Thymus (tissue), 14 donors: Measurements from ENCODE around the gene CRISP2. TPM values are rescaled to one million over a fixed set of nuclear protein-coding genes. Genes with fewer than 3 reads are reported as not detected.
"Not testable (repeated sequence)": the region's sequence is repeated elsewhere in the genome, so short reads cannot be mapped to it uniquely, and the experiment has no call there.

Experiments used
- DNase-seq, 9 donors: peaks; one replicate each; pipeline ENCODE4 v3.0.0-alpha.2; 2013; ENCODE audit warnings: low spot score in 9 of 9, low read depth in 6 of 9, missing footprints in 1 of 9
- H3K27ac ChIP-seq, 2 donors: one replicate each; pipeline ENCODE4 v1.5.1; 2013; ENCODE audit warnings: control low read depth in 1 of 2, low read depth in 1 of 2, low read length in 1 of 2, mild to moderate bottlenecking in 1 of 2, moderate library complexity in 1 of 2
- H3K27me3 ChIP-seq, 2 donors: one replicate each; pipeline ENCODE4 v1.5.1; 2013; ENCODE audit warnings: low read length in 1 of 2; ENCODE audit not compliant: control insufficient read depth in 2 of 2, insufficient read depth in 1 of 2
- H3K36me3 ChIP-seq, 2 donors: one replicate each; pipeline ENCODE4 v1.5.1; 2013; ENCODE audit warnings: low read length in 1 of 2, mild to moderate bottlenecking in 1 of 2, moderate library complexity in 1 of 2; ENCODE audit not compliant: control insufficient read depth in 2 of 2, insufficient read depth in 2 of 2
- H3K4me1 ChIP-seq, 2 donors: one replicate each; pipeline ENCODE4 v1.5.1; 2013; ENCODE audit warnings: low read length in 2 of 2; ENCODE audit not compliant: control insufficient read depth in 2 of 2, insufficient read depth in 2 of 2
- H3K4me3 ChIP-seq, 2 donors: one replicate each; pipeline ENCODE4 v1.5.1; 2013; ENCODE audit warnings: low read length in 2 of 2, control low read depth in 1 of 2, mild to moderate bottlenecking in 1 of 2
- H3K9me3 ChIP-seq, 2 donors: one replicate each; pipeline ENCODE4 v1.5.1; 2013; ENCODE audit warnings: low read length in 1 of 2, mild to moderate bottlenecking in 1 of 2; ENCODE audit not compliant: control insufficient read depth in 2 of 2, insufficient read depth in 1 of 2
- WGBS: extraction: QIAGEN DNeasy Blood & Tissue Kit; methylation state at CpG from one replicate; pipeline ENCODE4 v1.1.7; 2013; 5-methylcytosine and 5-hydroxymethylcytosine counted together
- long read RNA-seq, 10 donors: transcript quantifications; one replicate each; lab custom pipeline, GENCODE V29; 2026
- polyA plus RNA-seq: library from polyadenylated mRNA; stranded (reverse); fragments of 200-250 nt; gene quantifications from one replicate; pipeline ENCODE4 v1.2.3, GENCODE V29; 2013
- total RNA-seq: library from RNA; stranded (reverse); fragments of 120-200 nt; gene quantifications from one replicate; pipeline ENCODE4 v1.2.4, GENCODE V29; 2013
- donor health status: healthy.

CRISP2 gene
- total RNA-seq (0.05 TPM), polyA plus RNA-seq (0.14 TPM)
- long read RNA-seq, donor 1 = 0 reads
- long read RNA-seq, donor 2 = 0 reads
- long read RNA-seq, donor 3 = 0 reads
- long read RNA-seq, donor 4 = 0 reads
- long read RNA-seq, donor 5 = 0 reads
- long read RNA-seq, donor 6 = 0 reads
- long read RNA-seq, donor 7 = 0 reads
- long read RNA-seq, donor 8 = 0 reads
- long read RNA-seq, donor 9 = 0 reads
- long read RNA-seq, donor 10 = 0 reads

GRCh38 chr6:49713346-49713745, at the start of gene CRISP2:
Gene CRISP2, minus strand, starts transcription at chr6:49713543. Its CDS starts 4,347 bp downstream, at chr6:49709196.
- H3K27ac ChIP-seq = no peak within 1 kb of the TSS
- peaks cover 0 to 7% of the 10 kb centered on the region in 2 donors for H3K9me3 ChIP-seq
- no peaks in the 10 kb centered on the region for H3K36me3 ChIP-seq
- H3K4me1 ChIP-seq = no peaks in the 10 kb centered on the region
- peak in 1 of 9 donors; percentile 2 for DNase-seq
- WGBS = 74% methylated on average over 26 of the region's 26 CpGs
- H3K4me3 ChIP-seq = no peak within 1 kb of the TSS
- no peaks in the 10 kb centered on the region for H3K27me3 ChIP-seq

- Histone ChIP-seq H3K9me3 (no peaks in the 10 kb centered on the region), H3K36me3 (no peaks in the 10 kb centered on the region), H3K27me3 (no peaks in the 10 kb centered on the region), H3K4me3 (no peak within 1 kb of the TSS), H3K4me1 (no peaks in the 10 kb centered on the region), H3K27ac (no peak within 1 kb of the TSS)
- DNase-seq = no peak
- WGBS = 40% methylated on average over 1 of the region's 1 CpG
Observed at GRCh38 chr6:49744259-49744658, 30.9 kb upstream of the CRISP2 start, which contains the start of gene CRISP3. Gene CRISP3, minus strand, starts transcription at chr6:49744388. Its CDS starts 21 bp downstream, at chr6:49744367.

GRCh38 chr6:49743429-49743828, 30.1 kb upstream of the CRISP2 start:
- Histone ChIP-seq H3K4me1 (no peaks in the 10 kb centered on the region), H3K9me3 (no peaks in the 10 kb centered on the region), H3K4me3 (no peak overlapping the region), H3K27ac (no peak overlapping the region), H3K36me3 (no peaks in the 10 kb centered on the region), H3K27me3 (no peaks in the 10 kb centered on the region)
- DNase-seq = no peak
- 97% methylated on average over 4 of the region's 4 CpGs for WGBS

GRCh38 chr6:49739423-49739822, 26.1 kb upstream of the CRISP2 start:
- Histone ChIP-seq H3K27ac (no peak overlapping the region), H3K9me3 (no peaks in the 10 kb centered on the region), H3K36me3 (no peaks in the 10 kb centered on the region), H3K27me3 (no peaks in the 10 kb centered on the region), H3K4me1 (no peaks in the 10 kb centered on the region), H3K4me3 (no peak overlapping the region)
- DNase-seq = no peak
- WGBS = 95% methylated on average over 2 of the region's 2 CpGs

GRCh38 chr6:49736017-49736508, 22.7 kb upstream of the CRISP2 start:
- H3K27me3 ChIP-seq = no peaks in the 10 kb centered on the region
- H3K27ac ChIP-seq = no peak overlapping the region
- no peak overlapping the region for H3K4me3 ChIP-seq
- 87% methylated on average over 4 of the region's 4 CpGs for WGBS
- DNase-seq = no peak
- no peaks in the 10 kb centered on the region for H3K36me3 ChIP-seq
- H3K4me1 ChIP-seq = no peaks in the 10 kb centered on the region
- no peaks in the 10 kb centered on the region for H3K9me3 ChIP-seq

- no peak for DNase-seq
- no peaks in the 10 kb centered on the region for H3K4me1 ChIP-seq
- H3K9me3 ChIP-seq = no peaks in the 10 kb centered on the region
- WGBS = 43% methylated on average over 2 of the region's 2 CpGs
- H3K36me3 ChIP-seq = no peaks in the 10 kb centered on the region
- no peaks in the 10 kb centered on the region for H3K27me3 ChIP-seq
- no peak overlapping the region for H3K27ac ChIP-seq
- H3K4me3 ChIP-seq = no peak overlapping the region
Observed at GRCh38 chr6:49733680-49734079, 20.3 kb upstream of the CRISP2 start.

- H3K9me3 ChIP-seq = no peaks in the 10 kb centered on the region
- 91% methylated on average over 3 of the region's 3 CpGs for WGBS
- H3K36me3 ChIP-seq = no peaks in the 10 kb centered on the region
- H3K4me3 ChIP-seq = no peak overlapping the region
- H3K27ac ChIP-seq = no peak overlapping the region
- DNase-seq = no peak
- H3K4me1 ChIP-seq = no peaks in the 10 kb centered on the region
- H3K27me3 ChIP-seq = no peaks in the 10 kb centered on the region
Observed at GRCh38 chr6:49732781-49733180, 19.4 kb upstream of the CRISP2 start.

GRCh38 chr6:49730251-49730650, 16.9 kb upstream of the CRISP2 start:
- H3K36me3 ChIP-seq = no peaks in the 10 kb centered on the region
- H3K27ac ChIP-seq = no peak overlapping the region
- no peaks in the 10 kb centered on the region for H3K4me1 ChIP-seq
- no peak for DNase-seq
- H3K27me3 ChIP-seq = no peaks in the 10 kb centered on the region
- H3K4me3 ChIP-seq = no peak overlapping the region
- no peaks in the 10 kb centered on the region for H3K9me3 ChIP-seq

- H3K27ac ChIP-seq, DNase-seq, H3K36me3 ChIP-seq, H3K9me3 ChIP-seq, H3K27me3 ChIP-seq, H3K4me1 ChIP-seq, H3K4me3 ChIP-seq: not testable (repeated sequence)
- WGBS = 69% methylated on average over 4 of the region's 4 CpGs
Observed at GRCh38 chr6:49723917-49724316, 10.6 kb upstream of the CRISP2 start.
